Osteocyte (in vitro differentiated cells): ENCODE measurements around the gene LYZL4. TPM values are rescaled to one million over a fixed set of nuclear protein-coding genes. Genes with fewer than 3 reads are reported as not detected.

Experiments used
- DNase-seq: peaks from one replicate; pipeline ENCODE4 v3.0.0; 2021; ENCODE audit warnings: mixed read lengths; ENCODE audit not compliant: unreplicated experiment; ENCODE audit errors: extremely low spot score
- H3K27ac Mint-ChIP-seq: one replicate; pipeline ENCODE4 v1.8.0; 2021; ENCODE audit warnings: mild to moderate bottlenecking, mixed read lengths; ENCODE audit not compliant: unreplicated experiment
- H3K27me3 Mint-ChIP-seq: one replicate; pipeline ENCODE4 v1.8.0; 2021; ENCODE audit warnings: mixed read lengths; ENCODE audit not compliant: unreplicated experiment
- H3K36me3 Mint-ChIP-seq: one replicate; pipeline ENCODE4 v1.8.0; 2021; ENCODE audit warnings: mixed read lengths; ENCODE audit not compliant: unreplicated experiment
- H3K4me1 Mint-ChIP-seq: one replicate; pipeline ENCODE4 v1.8.0; 2021; ENCODE audit warnings: mixed read lengths; ENCODE audit not compliant: unreplicated experiment
- H3K4me3 Mint-ChIP-seq: one replicate; pipeline ENCODE4 v1.8.0; 2021; ENCODE audit warnings: mild to moderate bottlenecking, moderate library complexity, mixed read lengths; ENCODE audit not compliant: unreplicated experiment
- H3K9me3 Mint-ChIP-seq: one replicate; pipeline ENCODE4 v1.8.0; 2021; ENCODE audit warnings: mixed read lengths; ENCODE audit not compliant: unreplicated experiment
- CTCF ChIP-seq: fragments of 200-600 bp; sonication (generic); IDR thresholded peaks from 2 replicates; pipeline ENCODE4 v1.5.0; 2021; ENCODE audit warnings: antibody characterized with exemption, mild to moderate bottlenecking, moderate library complexity
- total RNA-seq: library from RNA; stranded (reverse); gene quantifications from 2 replicates; pipeline ENCODE4 v1.2.1, GENCODE V29; 2021

The LYZL4 gene
- total RNA-seq, 1 donor from 2014 or later = not detected

GRCh38 chr3:42425736-42426407 is 15.5 kb upstream of the LYZL4 start:
- Mint-ChIP-seq H3K27ac (no peak overlapping the region), H3K9me3 (no peaks in the 10 kb centered on the region), H3K4me1 (peaks cover 2% of the 10 kb centered on the region), H3K27me3 (peaks cover 13% of the 10 kb centered on the region), H3K36me3 (no peaks in the 10 kb centered on the region), H3K4me3 (no peak overlapping the region)
- no peak for TF ChIP-seq CTCF
- no peak for DNase-seq

GRCh38 chr3:42424911-42425310 is 14.5 kb upstream of the LYZL4 start:
- Mint-ChIP-seq H3K27ac (no peak overlapping the region), H3K4me3 (no peak overlapping the region), H3K9me3 (no peaks in the 10 kb centered on the region), H3K4me1 (peaks cover 2% of the 10 kb centered on the region), H3K36me3 (no peaks in the 10 kb centered on the region), H3K27me3 (peaks cover 13% of the 10 kb centered on the region)
- TF ChIP-seq CTCF = no peak
- DNase-seq = no peak

GRCh38 chr3:42421818-42422796 is 11.7 kb upstream of the LYZL4 start:
- Mint-ChIP-seq H3K27ac (no peak overlapping the region), H3K4me3 (no peak overlapping the region), H3K36me3 (no peaks in the 10 kb centered on the region), H3K9me3 (no peaks in the 10 kb centered on the region), H3K4me1 (no peaks in the 10 kb centered on the region), H3K27me3 (peaks cover 10% of the 10 kb centered on the region)
- DNase-seq = no peak
- TF ChIP-seq CTCF = no peak

- Mint-ChIP-seq H3K9me3 (no peaks in the 10 kb centered on the region), H3K36me3 (no peaks in the 10 kb centered on the region)
- TF ChIP-seq CTCF = no peak
Measured at GRCh38 chr3:42419563-42419962, 9.2 kb upstream of the LYZL4 start.

More at GRCh38 chr3:42419563-42419962, 9.2 kb upstream of the LYZL4 start:
- no peak for DNase-seq
- no peak overlapping the region for H3K27ac Mint-ChIP-seq
- H3K4me1 Mint-ChIP-seq = no peaks in the 10 kb centered on the region
- H3K4me3 Mint-ChIP-seq = no peak overlapping the region
- peaks cover 21% of the 10 kb centered on the region for H3K27me3 Mint-ChIP-seq
